ENCODE results near the gene NOTO.

NOTO gene

GRCh38 chr2:73255907-73256617 is 53.7 kb downstream of the NOTO start:
- H3K4me3 ChIP-seq (ENCODE audit: low read depth, low read length), result no peak overlapping the region
- TF ChIP-seq CTCF (IDR thresholded peaks at IDR 0.05; ENCODE audit: low read depth, low read length), result no peak

- H3K4me3 ChIP-seq (ENCODE audit: low read depth, low read length), result no peak overlapping the region
- no peak for TF ChIP-seq CTCF (IDR thresholded peaks at IDR 0.05; ENCODE audit: low read depth, low read length)
Observed at GRCh38 chr2:73256618-73256922, 54.2 kb downstream of the NOTO start.

- TF ChIP-seq CTCF (IDR thresholded peaks at IDR 0.05; ENCODE audit: low read depth, low read length), result no peak
- no peak overlapping the region for H3K4me3 ChIP-seq (ENCODE audit: low read depth, low read length)
Observed at GRCh38 chr2:73257021-73257420, 54.6 kb downstream of the NOTO start.

GRCh38 chr2:73257425-73258125 is 55.2 kb downstream of the NOTO start:
- no peak for TF ChIP-seq CTCF (IDR thresholded peaks at IDR 0.05; ENCODE audit: low read depth, low read length)
- no peak overlapping the region for H3K4me3 ChIP-seq (ENCODE audit: low read depth, low read length)

GRCh38 chr2:73258186-73258912 is 56.0 kb downstream of the NOTO start:
- no peak overlapping the region for H3K4me3 ChIP-seq (ENCODE audit: low read depth, low read length)
- TF ChIP-seq CTCF (IDR thresholded peaks at IDR 0.05; ENCODE audit: low read depth, low read length), result no peak

- H3K4me3 ChIP-seq (ENCODE audit: low read depth, low read length), result no peak overlapping the region
Observed at GRCh38 chr2:73258913-73259215, 56.5 kb downstream of the NOTO start.

More at GRCh38 chr2:73258913-73259215, 56.5 kb downstream of the NOTO start:
- no peak for TF ChIP-seq CTCF (IDR thresholded peaks at IDR 0.05; ENCODE audit: low read depth, low read length)

Measured in WI38 (cell line).